Progenitor cell of endocrine pancreas (in vitro differentiated cells): ENCODE measurements around the gene RAB11FIP3. TPM values are rescaled to one million over a fixed set of nuclear protein-coding genes. Genes with fewer than 3 reads are reported as not detected.

Source experiments
- DNase-seq: peaks from one replicate; pipeline ENCODE4 v3.0.0; 2021; ENCODE audit warnings: low spot score; ENCODE audit not compliant: unreplicated experiment
- H3K27ac Mint-ChIP-seq: 2 replicates; pipeline ENCODE4 v1.8.0; 2021; ENCODE audit warnings: mild to moderate bottlenecking, moderate library complexity, mixed read lengths
- H3K27me3 Mint-ChIP-seq: 2 replicates; pipeline ENCODE4 v1.8.0; 2021; ENCODE audit warnings: mixed read lengths
- H3K36me3 Mint-ChIP-seq: 2 replicates; pipeline ENCODE4 v1.8.0; 2022; ENCODE audit warnings: mixed read lengths; ENCODE audit not compliant: insufficient read depth
- H3K4me1 Mint-ChIP-seq: 2 replicates; pipeline ENCODE4 v1.8.0; 2021; ENCODE audit warnings: low read depth, mixed read lengths
- H3K4me3 Mint-ChIP-seq: 2 replicates; pipeline ENCODE4 v1.8.0; 2021; ENCODE audit warnings: low read depth, mild to moderate bottlenecking, moderate library complexity, mixed read lengths
- H3K9me3 Mint-ChIP-seq: 2 replicates; pipeline ENCODE4 v1.8.0; 2021; ENCODE audit warnings: low read depth, mixed read lengths
- CTCF ChIP-seq: fragments of 200-600 bp; sonication (generic); IDR thresholded peaks from one replicate; pipeline ENCODE4 v1.5.0; 2021; ENCODE audit warnings: antibody characterized with exemption, mild to moderate bottlenecking; ENCODE audit not compliant: unreplicated experiment
- total RNA-seq: library from RNA; stranded (reverse); gene quantifications from 2 replicates; pipeline ENCODE4 v1.2.1, GENCODE V29; 2021

The RAB11FIP3 gene
- total RNA-seq, 1 donor from 2014 or later = 97.9 TPM

GRCh38 chr16:482468-483185, 57.2 kb downstream of the RAB11FIP3 start:
- H3K9me3 Mint-ChIP-seq = no peaks in the 10 kb centered on the region

GRCh38 chr16:483341-484075, 58.1 kb downstream of the RAB11FIP3 start:
- Mint-ChIP-seq H3K27me3 (no peaks in the 10 kb centered on the region), H3K27ac (peak overlapping the region; percentile 42), H3K9me3 (no peaks in the 10 kb centered on the region), H3K4me3 (no peak overlapping the region), H3K36me3 (peaks cover 15% of the 10 kb centered on the region), H3K4me1 (peaks cover 14% of the 10 kb centered on the region)
- no peak for TF ChIP-seq CTCF
- no peak for DNase-seq

More at GRCh38 chr16:482468-483185, 57.2 kb downstream of the RAB11FIP3 start:
- H3K4me3 Mint-ChIP-seq = no peak overlapping the region
- no peaks in the 10 kb centered on the region for H3K27me3 Mint-ChIP-seq
- peaks cover 14% of the 10 kb centered on the region for H3K4me1 Mint-ChIP-seq
- no peak for TF ChIP-seq CTCF
- H3K27ac Mint-ChIP-seq = no peak overlapping the region
- peaks cover 13% of the 10 kb centered on the region for H3K36me3 Mint-ChIP-seq
- DNase-seq = no peak

- H3K27ac Mint-ChIP-seq = no peak overlapping the region
- H3K9me3 Mint-ChIP-seq = no peaks in the 10 kb centered on the region
- no peak for DNase-seq
- peaks cover 21% of the 10 kb centered on the region for H3K36me3 Mint-ChIP-seq
- no peak for TF ChIP-seq CTCF
- no peaks in the 10 kb centered on the region for H3K27me3 Mint-ChIP-seq
- no peak overlapping the region for H3K4me3 Mint-ChIP-seq
- no peaks in the 10 kb centered on the region for H3K4me1 Mint-ChIP-seq
Observed at GRCh38 chr16:489606-490005, 64.2 kb downstream of the RAB11FIP3 start.

- no peak for TF ChIP-seq CTCF
- DNase-seq = no peak
- no peak overlapping the region for H3K4me3 Mint-ChIP-seq
- no peak overlapping the region for H3K27ac Mint-ChIP-seq
- H3K4me1 Mint-ChIP-seq = no peaks in the 10 kb centered on the region
- H3K27me3 Mint-ChIP-seq = no peaks in the 10 kb centered on the region
- H3K36me3 Mint-ChIP-seq = peaks cover 17% of the 10 kb centered on the region
- H3K9me3 Mint-ChIP-seq = no peaks in the 10 kb centered on the region
Observed at GRCh38 chr16:490768-491167, 65.3 kb downstream of the RAB11FIP3 start.

- Mint-ChIP-seq H3K4me1 (no peaks in the 10 kb centered on the region), H3K4me3 (no peak overlapping the region), H3K36me3 (peaks cover 17% of the 10 kb centered on the region), H3K27me3 (no peaks in the 10 kb centered on the region), H3K27ac (no peak overlapping the region), H3K9me3 (no peaks in the 10 kb centered on the region)
- DNase-seq = no peak
- no peak for TF ChIP-seq CTCF
Observed at GRCh38 chr16:491220-491919, 65.9 kb downstream of the RAB11FIP3 start.
